ENCODE results near the gene RNF26. TPM values are rescaled to one million over a fixed set of nuclear protein-coding genes. Genes with fewer than 3 reads are reported as not detected.

The RNF26 gene
- total and polyA plus RNA-seq, 12 donors = 5.2 to 28.0 (median 12.7) TPM

DNA sequence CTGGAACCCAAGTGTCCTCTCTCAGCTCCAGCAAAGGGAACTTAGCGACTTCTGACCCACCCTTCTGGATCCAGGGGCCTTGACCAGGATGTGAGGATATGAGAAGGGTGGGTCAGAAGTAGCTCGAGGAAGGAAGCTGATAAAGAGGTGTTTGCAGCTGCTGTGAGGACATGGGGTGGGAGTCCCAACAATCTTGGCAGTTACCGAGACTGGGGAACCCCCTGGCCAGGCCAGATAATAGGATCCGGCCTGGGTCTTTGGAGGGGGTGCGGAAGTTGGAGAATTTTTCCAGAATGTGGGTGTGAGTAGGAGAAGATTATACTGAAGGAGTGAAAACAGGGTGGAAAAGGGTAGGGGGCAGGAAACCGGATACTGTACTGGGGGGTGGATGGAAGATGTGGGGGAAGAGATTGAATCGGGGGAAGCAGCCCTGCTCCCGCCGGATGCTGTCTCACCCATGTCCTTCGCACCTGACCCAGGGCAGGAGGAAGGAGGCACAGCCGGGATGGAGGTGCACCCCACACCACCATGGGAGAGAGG is 14.6 kb upstream of the RNF26 start:
- 61 to 72% (median 67%) methylated on average over 11 of the region's 11 CpGs for WGBS, 4 donors
- Histone ChIP-seq H3K9me3 (replicated peaks in 1 of 3) (no peaks in the 10 kb centered on the region), H3K27me3 (peaks cover 4% of the 10 kb centered on the region), H3K36me3 (replicated peaks in 1 of 2) (no peaks in the 10 kb centered on the region), H3K27ac (peak overlapping the region in 3 of 5 donors; percentile 31 to 84 (median 68)), H3K4me1 (replicated peaks in 1 of 2) (peaks cover 20 to 46% of the 10 kb centered on the region in 2 donors), H3K4me3 (no peak overlapping the region)
- TF ChIP-seq, protein P1, sequence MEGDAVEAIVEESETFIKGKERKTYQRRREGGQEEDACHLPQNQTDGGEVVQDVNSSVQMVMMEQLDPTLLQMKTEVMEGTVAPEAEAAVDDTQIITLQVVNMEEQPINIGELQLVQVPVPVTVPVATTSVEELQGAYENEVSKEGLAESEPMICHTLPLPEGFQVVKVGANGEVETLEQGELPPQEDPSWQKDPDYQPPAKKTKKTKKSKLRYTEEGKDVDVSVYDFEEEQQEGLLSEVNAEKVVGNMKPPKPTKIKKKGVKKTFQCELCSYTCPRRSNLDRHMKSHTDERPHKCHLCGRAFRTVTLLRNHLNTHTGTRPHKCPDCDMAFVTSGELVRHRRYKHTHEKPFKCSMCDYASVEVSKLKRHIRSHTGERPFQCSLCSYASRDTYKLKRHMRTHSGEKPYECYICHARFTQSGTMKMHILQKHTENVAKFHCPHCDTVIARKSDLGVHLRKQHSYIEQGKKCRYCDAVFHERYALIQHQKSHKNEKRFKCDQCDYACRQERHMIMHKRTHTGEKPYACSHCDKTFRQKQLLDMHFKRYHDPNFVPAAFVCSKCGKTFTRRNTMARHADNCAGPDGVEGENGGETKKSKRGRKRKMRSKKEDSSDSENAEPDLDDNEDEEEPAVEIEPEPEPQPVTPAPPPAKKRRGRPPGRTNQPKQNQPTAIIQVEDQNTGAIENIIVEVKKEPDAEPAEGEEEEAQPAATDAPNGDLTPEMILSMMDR (IDR thresholded peaks at IDR 0.05) = no peak
- TF ChIP-seq POLR2A (IDR thresholded peaks at IDR 0.05) = no peak
- DNase-seq = peak in 1 of 7 donors; percentile 52
- intact Hi-C loops (cut with DNase I) = loop anchor here in 1 of 2 donors (5.0 kb wide), 1 partner anchor 117 kb away; no protein-coding TSS in a partner anchor

DNA sequence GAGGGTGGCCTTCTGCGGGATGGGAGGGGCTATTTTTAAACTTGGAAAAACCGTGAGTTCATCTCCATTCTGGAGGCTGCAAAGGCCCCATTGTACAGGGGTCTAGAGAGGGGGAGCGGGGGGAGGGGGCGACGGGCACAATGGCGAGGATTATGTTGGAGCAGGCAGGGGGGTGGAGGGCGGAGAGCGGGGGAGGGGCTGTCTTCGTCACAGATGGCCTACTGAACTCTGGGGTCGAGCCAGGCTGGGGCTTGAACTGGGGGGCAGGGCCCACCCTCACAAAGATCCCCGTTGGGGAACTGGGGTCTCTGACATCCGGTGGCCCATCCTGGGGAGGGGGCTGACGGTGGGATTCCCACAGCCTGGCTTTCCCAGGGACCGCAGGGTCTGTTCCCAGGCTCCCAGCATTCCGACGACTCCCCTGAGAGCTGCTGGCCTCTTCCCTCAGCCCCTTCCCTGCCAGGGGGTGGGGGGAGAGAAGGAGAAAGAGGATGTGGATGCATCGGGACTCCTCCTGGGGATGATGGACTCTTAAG is 14.0 kb upstream of the RNF26 start:
- WGBS, 4 donors = 49 to 56% (median 53%) methylated on average over 17 of the region's 17 CpGs
- Histone ChIP-seq H3K4me1 (replicated peaks in 1 of 2) (peaks cover 20 to 45% of the 10 kb centered on the region in 2 donors), H3K4me3 (peak overlapping the region in 1 of 4 donors; percentile 61), H3K9me3 (replicated peaks in 1 of 3) (no peaks in the 10 kb centered on the region), H3K27ac (peak overlapping the region in 2 of 5 donors; percentile 69 to 84), H3K27me3 (peaks cover 4% of the 10 kb centered on the region), H3K36me3 (replicated peaks in 1 of 2) (no peaks in the 10 kb centered on the region)
- intact Hi-C loops (cut with DNase I) = loop anchor here in 1 of 2 donors (5.0 kb wide), 1 partner anchor 118 kb away; no protein-coding TSS in a partner anchor
- TF ChIP-seq, protein P1 (IDR thresholded peaks at IDR 0.05) = no peak
- no peak for TF ChIP-seq POLR2A (IDR thresholded peaks at IDR 0.05)
- DNase-seq = peak in 3 of 7 donors; percentile 25 to 61 (median 34)

DNA sequence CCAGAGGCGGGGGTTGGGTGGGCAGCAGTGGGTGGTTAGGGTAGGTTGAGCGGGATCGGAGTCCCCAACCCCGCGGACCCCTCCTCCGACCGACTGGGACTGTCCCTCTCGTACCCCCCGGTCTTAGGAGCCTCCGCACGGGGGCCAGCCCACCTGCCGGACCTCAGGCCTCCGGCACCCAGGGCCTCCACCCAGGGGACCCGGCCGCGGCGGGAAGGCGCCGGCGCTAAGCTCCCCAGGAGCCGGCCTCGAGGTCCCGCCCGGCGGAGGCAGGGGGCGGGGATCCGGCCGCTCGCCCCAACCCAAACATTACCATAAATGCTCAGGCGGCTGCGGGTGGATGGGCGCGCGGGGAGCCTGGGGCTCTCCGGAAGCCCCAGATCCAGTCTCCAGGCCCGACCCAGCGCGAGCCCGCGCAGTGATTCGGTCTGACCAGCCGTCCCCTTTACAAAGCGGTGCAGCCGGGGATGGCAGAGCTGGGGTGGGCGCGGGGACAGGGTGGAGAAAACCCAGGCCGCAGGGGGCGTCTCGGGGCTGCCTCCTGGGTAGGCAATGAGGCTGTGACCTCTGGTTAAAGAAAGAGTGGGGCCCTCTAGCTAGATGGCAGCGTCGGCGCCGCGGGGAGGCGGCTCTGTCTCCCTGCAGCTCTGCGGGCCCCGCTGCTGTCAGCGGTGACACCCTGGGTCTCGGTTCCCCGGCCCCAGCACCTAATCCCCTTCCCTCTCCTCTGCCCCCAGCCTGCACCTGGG is 13.4 kb upstream of the RNF26 start:
- Histone ChIP-seq H3K4me3 (peak overlapping the region in 2 of 4 donors; percentile 10 to 61), H3K9me3 (replicated peaks in 1 of 3) (no peaks in the 10 kb centered on the region), H3K4me1 (replicated peaks in 1 of 2) (peaks cover 18 to 38% of the 10 kb centered on the region in 2 donors), H3K36me3 (replicated peaks in 1 of 2) (no peaks in the 10 kb centered on the region), H3K27me3 (peaks cover 4% of the 10 kb centered on the region), H3K27ac (peak overlapping the region in 3 of 5 donors; percentile 9 to 84 (median 69))
- intact Hi-C loops (cut with DNase I) = loop anchor here in 1 of 2 donors (5.0 kb wide), 1 partner anchor 119 kb away; no protein-coding TSS in a partner anchor
- 6 to 14% (median 10%) methylated on average over 11 to 60 of the region's 60 CpGs for WGBS, 4 donors
- TF ChIP-seq POLR2A (IDR thresholded peaks at IDR 0.05) = no peak
- TF ChIP-seq, protein P1 (IDR thresholded peaks at IDR 0.05) = no peak
- peak in 5 of 7 donors; percentile 32 to 62 (median 40) for DNase-seq

DNA sequence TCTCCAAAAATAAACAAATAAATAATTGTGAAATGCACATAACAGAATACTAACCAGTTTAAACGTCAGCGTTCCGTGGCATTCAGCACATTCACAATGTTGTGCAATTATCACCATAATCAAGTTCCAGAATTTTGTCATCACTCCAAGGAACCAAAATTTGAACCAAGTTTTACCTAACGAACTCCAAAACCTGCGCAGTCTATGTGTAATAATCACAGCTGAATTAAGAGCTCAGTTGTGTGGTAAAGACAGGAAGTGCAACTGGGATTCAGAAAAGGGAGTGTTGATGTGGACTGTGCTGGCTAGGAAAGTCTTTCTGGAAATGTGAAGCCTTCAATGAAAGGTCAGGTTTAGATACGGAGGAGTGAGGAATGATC is 12.0 kb upstream of the RNF26 start:
- no peak for TF ChIP-seq POLR2A (IDR thresholded peaks at IDR 0.05)
- TF ChIP-seq, protein P1 (IDR thresholded peaks at IDR 0.05) = peak in 1 of 6 experiments; percentile 21
- peaks cover 9 to 27% of the 10 kb centered on the region in 2 donors for H3K4me1 ChIP-seq (replicated peaks in 1 of 2)
- H3K9me3 ChIP-seq (replicated peaks in 1 of 3) = no peaks in the 10 kb centered on the region
- no peak for DNase-seq
- intact Hi-C loops (cut with DNase I) = loop anchor here in 1 of 2 donors (5.0 kb wide), 1 partner anchor 120 kb away; no protein-coding TSS in a partner anchor
- no peaks in the 10 kb centered on the region for H3K36me3 ChIP-seq (replicated peaks in 1 of 2)
- WGBS, 4 donors = 54 to 64% (median 59%) methylated on average over 6 of the region's 6 CpGs
- no peak overlapping the region for H3K4me3 ChIP-seq
- no peak overlapping the region for H3K27ac ChIP-seq
- no peaks in the 10 kb centered on the region for H3K27me3 ChIP-seq
